Keratinocyte (primary cell): ENCODE measurements around the gene NTN5. TPM values are rescaled to one million over a fixed set of nuclear protein-coding genes. Genes with fewer than 3 reads are reported as not detected.

Experiments
- DNase-seq: peaks from one replicate; pipeline ENCODE4 v3.0.0-alpha.2; 2011; ENCODE audit warnings: low read depth, missing footprints, low spot score
- FAIRE-seq: peaks from 2 replicates; lab custom pipeline; 2011; peaks lifted over from hg19 to GRCh38; lab: Jason Lieb, UNC
- H2AFZ ChIP-seq: 2 replicates; pipeline ENCODE4 v1.6.0; 2012; ENCODE audit warnings: low read length, control low read depth, inconsistent platforms; ENCODE audit not compliant: control insufficient read depth
- H3K27ac ChIP-seq: 2 replicates; pipeline ENCODE4 v1.5.1; 2011; ENCODE audit warnings: low read length; ENCODE audit not compliant: control insufficient read depth, insufficient read depth
- H3K27me3 ChIP-seq: 3 replicates; pipeline ENCODE4 v1.6.0; 2011; ENCODE audit warnings: low read length; ENCODE audit not compliant: control insufficient read depth, insufficient read depth; ENCODE audit errors: extremely low read depth
- H3K36me3 ChIP-seq, 2 experiments: 2 replicates in 1 of 2; 3 replicates in 1 of 2; pipeline ENCODE4 v1.5.1; 2011; ENCODE audit warnings: low read length in 2 of 2, mild to moderate bottlenecking in 1 of 2; ENCODE audit not compliant: control insufficient read depth in 2 of 2, insufficient read depth in 2 of 2; ENCODE audit errors: extremely low read depth in 1 of 2
- H3K4me1 ChIP-seq: 3 replicates; pipeline ENCODE4 v1.5.1; 2011; ENCODE audit warnings: low read length; ENCODE audit not compliant: control insufficient read depth, insufficient read depth; ENCODE audit errors: extremely low read depth
- H3K4me2 ChIP-seq: 3 replicates; pipeline ENCODE4 v1.6.0; 2011; ENCODE audit warnings: low read depth, low read length; ENCODE audit not compliant: control insufficient read depth, insufficient read depth; ENCODE audit errors: extremely low read depth
- H3K4me3 ChIP-seq, 3 experiments: fragments of 200-600 bp in 1 of 3; sonication (generic) in 1 of 3; 2 replicates in 2 of 3; 3 replicates in 1 of 3; pipeline ENCODE4 v1.5.1; 2011 to 2016; ENCODE audit warnings: low read length in 3 of 3, mild to moderate bottlenecking in 3 of 3, control low read depth in 2 of 3, inconsistent platforms in 1 of 3, low read depth in 1 of 3, mixed read lengths in 1 of 3, mixed run types in 1 of 3, moderate library complexity in 1 of 3; ENCODE audit not compliant: control insufficient read depth in 2 of 3, insufficient read depth in 2 of 3; ENCODE audit errors: extremely low read depth in 1 of 3
- H3K79me2 ChIP-seq: 2 replicates; pipeline ENCODE4 v1.6.0; 2012; ENCODE audit warnings: low read length; ENCODE audit not compliant: control insufficient read depth, insufficient read depth
- H3K9ac ChIP-seq: 3 replicates; pipeline ENCODE4 v1.6.0; 2011; ENCODE audit warnings: low read length; ENCODE audit not compliant: control insufficient read depth, insufficient read depth; ENCODE audit errors: extremely low read depth
- H3K9me1 ChIP-seq: 3 replicates; pipeline ENCODE4 v1.6.0; 2011; ENCODE audit warnings: low read length; ENCODE audit not compliant: control insufficient read depth, insufficient read depth; ENCODE audit errors: extremely low read depth
- H3K9me3 ChIP-seq: 2 replicates; pipeline ENCODE4 v1.5.1; 2012; ENCODE audit warnings: low read depth, low read length; ENCODE audit not compliant: control insufficient read depth
- H4K20me1 ChIP-seq: 3 replicates; pipeline ENCODE4 v1.6.0; 2011; ENCODE audit warnings: low read length; ENCODE audit not compliant: control insufficient read depth, insufficient read depth; ENCODE audit errors: extremely low read depth
- EZH2 ChIP-seq: IDR thresholded peaks from one replicate; pipeline ENCODE4 v1.6.1; 2012; ENCODE audit warnings: inconsistent platforms, mild to moderate bottlenecking, low read length, moderate library complexity
- dilution Hi-C: fragments of 300-500 bp; cut with MboI; formaldehyde crosslinking; loops from one replicate; pipeline ENCODE4 v1.7.0; 2020; ENCODE audit warnings: low sequenced_read_pairs; ENCODE audit not compliant: extremely low pct_ligation_motif_present
- polyA plus RNA-seq, 5 experiments: library from polyadenylated mRNA; depleted of rRNA in 3 of 5; stranded (reverse) in 3 of 5; stranded (forward) in 1 of 5; unstranded in 1 of 5; fragments of >200 nt; gene quantifications; 1 replicate in 1 of 5; 2 replicates in 3 of 5; 3 replicates in 1 of 5; pipeline versions ENCODE4 v1.2.1 to v1.2.3, GENCODE V29; 2011 to 2012; ENCODE audit warnings: missing spikeins in 2 of 5, low read depth in 1 of 5, low replicate concordance in 1 of 5
- TF ChIP-seq, protein P1 (sequence below), 3 experiments: IDR thresholded peaks in 1 of 3; conservative IDR thresholded peaks in 1 of 3; optimal IDR thresholded peaks in 1 of 3; 2 replicates in 2 of 3; 3 replicates in 1 of 3; pipeline versions ENCODE3 to v1.5.1; 2011; ENCODE audit warnings: low read length in 3 of 3, mild to moderate bottlenecking in 3 of 3, moderate library complexity in 2 of 3, control low read depth in 1 of 3, inconsistent platforms in 1 of 3; ENCODE audit not compliant: insufficient read depth in 2 of 3; ENCODE audit errors: extremely low read depth in 1 of 3

The NTN5 gene
- polyA plus RNA-seq, 1 donor (not counting 4 experiments of a cell fraction or from before 2014, with no cell fraction given), result 0.07 TPM

- Histone ChIP-seq H2AFZ (no peak overlapping the region), H3K4me1 (peaks cover 26% of the 10 kb centered on the region), H3K4me2 (no peak overlapping the region), H3K9me1 (no peaks in the 10 kb centered on the region), H3K27me3 (no peaks in the 10 kb centered on the region), H3K4me3 (no peak overlapping the region), H3K9me3 (no peaks in the 10 kb centered on the region), H4K20me1 (no peaks in the 10 kb centered on the region), H3K27ac (peak overlapping the region; percentile 26), H3K79me2 (no peaks in the 10 kb centered on the region), H3K9ac (no peak overlapping the region), H3K36me3 (peaks cover 0 to 3% of the 10 kb centered on the region in 2 experiments)
- peak; percentile 34 for FAIRE-seq
- DNase-seq, result no peak
- dilution Hi-C loops, result no loop called here
- TF ChIP-seq, protein P1, sequence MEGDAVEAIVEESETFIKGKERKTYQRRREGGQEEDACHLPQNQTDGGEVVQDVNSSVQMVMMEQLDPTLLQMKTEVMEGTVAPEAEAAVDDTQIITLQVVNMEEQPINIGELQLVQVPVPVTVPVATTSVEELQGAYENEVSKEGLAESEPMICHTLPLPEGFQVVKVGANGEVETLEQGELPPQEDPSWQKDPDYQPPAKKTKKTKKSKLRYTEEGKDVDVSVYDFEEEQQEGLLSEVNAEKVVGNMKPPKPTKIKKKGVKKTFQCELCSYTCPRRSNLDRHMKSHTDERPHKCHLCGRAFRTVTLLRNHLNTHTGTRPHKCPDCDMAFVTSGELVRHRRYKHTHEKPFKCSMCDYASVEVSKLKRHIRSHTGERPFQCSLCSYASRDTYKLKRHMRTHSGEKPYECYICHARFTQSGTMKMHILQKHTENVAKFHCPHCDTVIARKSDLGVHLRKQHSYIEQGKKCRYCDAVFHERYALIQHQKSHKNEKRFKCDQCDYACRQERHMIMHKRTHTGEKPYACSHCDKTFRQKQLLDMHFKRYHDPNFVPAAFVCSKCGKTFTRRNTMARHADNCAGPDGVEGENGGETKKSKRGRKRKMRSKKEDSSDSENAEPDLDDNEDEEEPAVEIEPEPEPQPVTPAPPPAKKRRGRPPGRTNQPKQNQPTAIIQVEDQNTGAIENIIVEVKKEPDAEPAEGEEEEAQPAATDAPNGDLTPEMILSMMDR (optimal IDR thresholded peaks at IDR 0.05 in 1 of 3, IDR thresholded peaks at IDR 0.05 in 1 of 3, conservative IDR thresholded peaks at IDR 0.05 in 1 of 3; ENCODE audit: extremely low read depth in 1 of 3, insufficient read depth in 2 of 3, low read length in 3 of 3), result no peak
- TF ChIP-seq EZH2, result no peak
These were observed 25.2 kb upstream of the NTN5 start for GRCh38 chr19:48698046-48698445.

GRCh38 chr19:48696353-48697010, 23.7 kb upstream of the NTN5 start:
- Histone ChIP-seq H3K36me3 (peaks cover 0 to 1% of the 10 kb centered on the region in 2 experiments), H3K27ac (peak overlapping the region; percentile 36), H4K20me1 (no peaks in the 10 kb centered on the region), H3K4me1 (peaks cover 26% of the 10 kb centered on the region), H3K27me3 (no peaks in the 10 kb centered on the region), H3K79me2 (no peaks in the 10 kb centered on the region), H2AFZ (peak overlapping the region; percentile 83), H3K4me2 (peak overlapping the region; percentile 95), H3K9me1 (no peaks in the 10 kb centered on the region), H3K9me3 (no peaks in the 10 kb centered on the region), H3K4me3 (peak overlapping the region; percentile 48 to 70 (median 67)), H3K9ac (peak overlapping the region; percentile 60)
- dilution Hi-C loops, result no loop called here
- no peak for TF ChIP-seq EZH2
- TF ChIP-seq, protein P1 (optimal IDR thresholded peaks at IDR 0.05 in 1 of 3, IDR thresholded peaks at IDR 0.05 in 1 of 3, conservative IDR thresholded peaks at IDR 0.05 in 1 of 3; ENCODE audit: extremely low read depth in 1 of 3, insufficient read depth in 2 of 3, low read length in 3 of 3), result no peak
- no peak for DNase-seq
- no peak for FAIRE-seq
